Lower lobe of right lung (tissue), 2 donors: Measurements from ENCODE around the gene MAPK7. TPM values are rescaled to one million over a fixed set of nuclear protein-coding genes. Genes with fewer than 3 reads are reported as not detected.

Experiments
- ATAC-seq, 2 donors: fragments of 200-7000 bp; cut with Tn5 transposase; one replicate each; pipeline ENCODE4 v1.9.1; 2020 to 2022; ENCODE audit warnings: mild to moderate bottlenecking in 2 of 2, moderate library complexity in 2 of 2
- DNase-seq: peaks from one replicate; pipeline ENCODE4 v3.0.0-alpha.2; 2020
- H3K27ac ChIP-seq: fragments of 200-600 bp; one replicate; pipeline ENCODE4 v1.8.0; 2022
- H3K27me3 ChIP-seq: fragments of 200-600 bp; one replicate; pipeline ENCODE4 v1.8.0; 2022; ENCODE audit warnings: low read depth
- H3K36me3 ChIP-seq: fragments of 200-600 bp; one replicate; pipeline ENCODE4 v1.8.0; 2022; ENCODE audit warnings: mild to moderate bottlenecking
- H3K4me1 ChIP-seq: fragments of 200-600 bp; one replicate; pipeline ENCODE4 v1.8.0; 2022
- H3K4me3 ChIP-seq: fragments of 200-600 bp; one replicate; pipeline ENCODE4 v1.8.0; 2022; ENCODE audit warnings: mild to moderate bottlenecking
- H3K9me3 ChIP-seq: fragments of 200-600 bp; one replicate; pipeline ENCODE4 v1.8.0; 2022
- intact Hi-C: fragments of 100-400 bp; cut with DNase I; formaldehyde crosslinking; loops from one replicate; pipeline ENCODE4 v1.11.0; 2022
- total RNA-seq: library from RNA; stranded (reverse); fragmentation: NEBNext Ultra II Directional; extraction: Animal tissue kit (Norgen Biotek cat#: 25700); gene quantifications from one replicate; pipeline ENCODE4 v1.2.1, GENCODE V29; 2021
- TF ChIP-seq, protein P1 (sequence below): fragments of 200-600 bp; IDR thresholded peaks from one replicate; pipeline ENCODE4 v1.8.0; 2022; ENCODE audit warnings: antibody characterized with exemption, mild to moderate bottlenecking
- donor health status: DM: no; HTN: yes; CAD: no; lungs with severe emphysema.

Gene MAPK7
- total RNA-seq, 1 donor from 2014 or later: 22.2 TPM

DNA sequence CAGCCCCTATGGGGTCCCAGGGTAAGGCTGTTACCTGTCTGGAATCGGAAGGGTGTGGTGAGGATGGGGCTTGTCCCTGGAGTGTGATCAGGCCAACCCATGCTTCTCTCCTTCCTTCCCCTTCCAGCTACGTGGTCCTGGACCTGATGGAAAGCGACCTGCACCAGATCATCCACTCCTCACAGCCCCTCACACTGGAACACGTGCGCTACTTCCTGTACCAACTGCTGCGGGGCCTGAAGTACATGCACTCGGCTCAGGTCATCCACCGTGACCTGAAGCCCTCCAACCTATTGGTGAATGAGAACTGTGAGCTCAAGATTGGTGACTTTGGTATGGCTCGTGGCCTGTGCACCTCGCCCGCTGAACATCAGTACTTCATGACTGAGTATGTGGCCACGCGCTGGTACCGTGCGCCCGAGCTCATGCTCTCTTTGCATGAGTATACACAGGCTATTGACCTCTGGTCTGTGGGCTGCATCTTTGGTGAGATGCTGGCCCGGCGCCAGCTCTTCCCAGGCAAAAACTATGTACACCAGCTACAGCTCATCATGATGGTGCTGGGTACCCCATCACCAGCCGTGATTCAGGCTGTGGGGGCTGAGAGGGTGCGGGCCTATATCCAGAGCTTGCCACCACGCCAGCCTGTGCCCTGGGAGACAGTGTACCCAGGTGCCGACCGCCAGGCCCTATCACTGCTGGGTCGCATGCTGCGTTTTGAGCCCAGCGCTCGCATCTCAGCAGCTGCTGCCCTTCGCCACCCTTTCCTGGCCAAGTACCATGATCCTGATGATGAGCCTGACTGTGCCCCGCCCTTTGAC, 2.4 kb downstream of the MAPK7 start:
- TF ChIP-seq, protein P1, sequence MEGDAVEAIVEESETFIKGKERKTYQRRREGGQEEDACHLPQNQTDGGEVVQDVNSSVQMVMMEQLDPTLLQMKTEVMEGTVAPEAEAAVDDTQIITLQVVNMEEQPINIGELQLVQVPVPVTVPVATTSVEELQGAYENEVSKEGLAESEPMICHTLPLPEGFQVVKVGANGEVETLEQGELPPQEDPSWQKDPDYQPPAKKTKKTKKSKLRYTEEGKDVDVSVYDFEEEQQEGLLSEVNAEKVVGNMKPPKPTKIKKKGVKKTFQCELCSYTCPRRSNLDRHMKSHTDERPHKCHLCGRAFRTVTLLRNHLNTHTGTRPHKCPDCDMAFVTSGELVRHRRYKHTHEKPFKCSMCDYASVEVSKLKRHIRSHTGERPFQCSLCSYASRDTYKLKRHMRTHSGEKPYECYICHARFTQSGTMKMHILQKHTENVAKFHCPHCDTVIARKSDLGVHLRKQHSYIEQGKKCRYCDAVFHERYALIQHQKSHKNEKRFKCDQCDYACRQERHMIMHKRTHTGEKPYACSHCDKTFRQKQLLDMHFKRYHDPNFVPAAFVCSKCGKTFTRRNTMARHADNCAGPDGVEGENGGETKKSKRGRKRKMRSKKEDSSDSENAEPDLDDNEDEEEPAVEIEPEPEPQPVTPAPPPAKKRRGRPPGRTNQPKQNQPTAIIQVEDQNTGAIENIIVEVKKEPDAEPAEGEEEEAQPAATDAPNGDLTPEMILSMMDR: no peak
- no peak overlapping the region for H3K27ac ChIP-seq
- no peaks in the 10 kb centered on the region for H3K9me3 ChIP-seq
- DNase-seq: no peak
- H3K36me3 ChIP-seq: peaks cover 57% of the 10 kb centered on the region
- H3K4me1 ChIP-seq: peaks cover 54% of the 10 kb centered on the region
- no peaks in the 10 kb centered on the region for H3K27me3 ChIP-seq
- ATAC-seq: no peak
- intact Hi-C loops: no loop called here
- no peak overlapping the region for H3K4me3 ChIP-seq

- no peak for DNase-seq
- intact Hi-C loops: no loop called here
- Histone ChIP-seq H3K4me1 (peaks cover 56% of the 10 kb centered on the region), H3K36me3 (peaks cover 57% of the 10 kb centered on the region), H3K4me3 (no peak overlapping the region), H3K27ac (no peak overlapping the region), H3K9me3 (no peaks in the 10 kb centered on the region), H3K27me3 (no peaks in the 10 kb centered on the region)
- TF ChIP-seq, protein P1: no peak
- no peak for ATAC-seq
Measured at GRCh38 chr17:19381361-19381740, 3.1 kb downstream of the MAPK7 start.

DNA sequence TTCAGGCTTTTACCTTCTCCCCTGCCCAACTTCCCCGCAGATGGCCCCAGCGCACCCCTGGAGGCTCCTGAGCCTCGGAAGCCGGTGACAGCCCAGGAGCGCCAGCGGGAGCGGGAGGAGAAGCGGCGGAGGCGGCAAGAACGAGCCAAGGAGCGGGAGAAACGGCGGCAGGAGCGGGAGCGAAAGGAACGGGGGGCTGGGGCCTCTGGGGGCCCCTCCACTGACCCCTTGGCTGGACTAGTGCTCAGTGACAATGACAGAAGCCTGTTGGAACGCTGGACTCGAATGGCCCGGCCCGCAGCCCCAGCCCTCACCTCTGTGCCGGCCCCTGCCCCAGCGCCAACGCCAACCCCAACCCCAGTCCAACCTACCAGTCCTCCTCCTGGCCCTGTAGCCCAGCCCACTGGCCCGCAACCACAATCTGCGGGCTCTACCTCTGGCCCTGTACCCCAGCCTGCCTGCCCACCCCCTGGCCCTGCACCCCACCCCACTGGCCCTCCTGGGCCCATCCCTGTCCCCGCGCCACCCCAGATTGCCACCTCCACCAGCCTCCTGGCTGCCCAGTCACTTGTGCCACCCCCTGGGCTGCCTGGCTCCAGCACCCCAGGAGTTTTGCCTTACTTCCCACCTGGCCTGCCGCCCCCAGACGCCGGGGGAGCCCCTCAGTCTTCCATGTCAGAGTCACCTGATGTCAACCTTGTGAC, 3.6 kb downstream of the MAPK7 start:
- peaks cover 57% of the 10 kb centered on the region for H3K36me3 ChIP-seq
- peaks cover 59% of the 10 kb centered on the region for H3K4me1 ChIP-seq
- H3K9me3 ChIP-seq: no peaks in the 10 kb centered on the region
- DNase-seq: no peak
- TF ChIP-seq, protein P1: no peak
- no peak overlapping the region for H3K4me3 ChIP-seq
- no peak overlapping the region for H3K27ac ChIP-seq
- H3K27me3 ChIP-seq: no peaks in the 10 kb centered on the region
- no peak for ATAC-seq
- intact Hi-C loops: no loop called here

GRCh38 chr17:19382531-19383444, 4.5 kb downstream of the MAPK7 start:
- Histone ChIP-seq H3K4me1 (peaks cover 64% of the 10 kb centered on the region), H3K27ac (no peak overlapping the region), H3K27me3 (no peaks in the 10 kb centered on the region), H3K4me3 (no peak overlapping the region), H3K9me3 (no peaks in the 10 kb centered on the region), H3K36me3 (peaks cover 57% of the 10 kb centered on the region)
- ATAC-seq (no peak), DNase-seq (no peak)
- TF ChIP-seq, protein P1: no peak
- intact Hi-C loops: no loop called here
